ENCODE results near the gene DCAF5.
"Not testable (repeated sequence)": the region's sequence is repeated elsewhere in the genome, so short reads cannot be mapped to it uniquely, and the experiment has no call there.

The DCAF5 gene

GRCh38 chr14:69038455-69039287, 114.2 kb downstream of the DCAF5 start:
- H3K4me3 ChIP-seq (replicated peaks; ENCODE audit: low read depth, low read length): no peak overlapping the region
- peak; percentile 86 for DNase-seq (ENCODE audit: low read depth)
- TF ChIP-seq CTCF (IDR thresholded peaks at IDR 0.05; ENCODE audit: low read length, missing control alignments): no peak

- TF ChIP-seq CTCF (IDR thresholded peaks at IDR 0.05; ENCODE audit: low read length, missing control alignments): no peak
- H3K4me3 ChIP-seq (replicated peaks; ENCODE audit: low read depth, low read length): no peak overlapping the region
- DNase-seq (ENCODE audit: low read depth): peak; percentile 50
Measured at GRCh38 chr14:69037790-69038454, 115.0 kb downstream of the DCAF5 start.

- no peak overlapping the region for H3K4me3 ChIP-seq (replicated peaks; ENCODE audit: low read depth, low read length)
- DNase-seq (ENCODE audit: low read depth): peak; percentile 36
- no peak for TF ChIP-seq CTCF (IDR thresholded peaks at IDR 0.05; ENCODE audit: low read length, missing control alignments)
Measured at GRCh38 chr14:69036757-69037506, 116.0 kb downstream of the DCAF5 start.

GRCh38 chr14:69034612-69035262, 118.2 kb downstream of the DCAF5 start:
- DNase-seq (ENCODE audit: low read depth): peak; percentile 83
- peak; percentile 19 for TF ChIP-seq CTCF (IDR thresholded peaks at IDR 0.05; ENCODE audit: low read length, missing control alignments)
- no peak overlapping the region for H3K4me3 ChIP-seq (replicated peaks; ENCODE audit: low read depth, low read length)

- no peak for TF ChIP-seq CTCF (IDR thresholded peaks at IDR 0.05; ENCODE audit: low read length, missing control alignments)
- DNase-seq (ENCODE audit: low read depth): no peak
- no peak overlapping the region for H3K4me3 ChIP-seq (replicated peaks; ENCODE audit: low read depth, low read length)
Measured at GRCh38 chr14:69027242-69027913, 125.5 kb downstream of the DCAF5 start.

GRCh38 chr14:69023035-69023434, 129.9 kb downstream of the DCAF5 start:
- H3K4me3 ChIP-seq (replicated peaks; ENCODE audit: low read depth, low read length): no peak overlapping the region
- no peak for TF ChIP-seq CTCF (IDR thresholded peaks at IDR 0.05; ENCODE audit: low read length, missing control alignments)
- DNase-seq (ENCODE audit: low read depth): no peak

- H3K4me3 ChIP-seq (replicated peaks; ENCODE audit: low read depth, low read length); DNase-seq (ENCODE audit: low read depth): not testable (repeated sequence)
Measured at GRCh38 chr14:69022093-69022492, 130.8 kb downstream of the DCAF5 start.

Data from fibroblast of pulmonary artery (primary cell).